ENCODE measurements around the gene CDK16.

CDK16 gene

GRCh38 chrX:47172549-47172948 lies 45.9 kb upstream of the CDK16 start:
- no peak for TF ChIP-seq CTCF (IDR thresholded peaks at IDR 0.05; ENCODE audit: control extremely low read depth, extremely low read depth, low read depth, missing control alignments)
- POLR2A ChIA-PET, result no interaction called here
- CTCF ChIA-PET, result interaction anchor here (1.3 kb wide), 1 partner anchor 27 kb away, joined by 3 read pairs; the partner anchor contains the start of gene RBM10
- DNase-seq (ENCODE audit: extremely low spot score), result no peak

GRCh38 chrX:47172971-47173792 lies 45.3 kb upstream of the CDK16 start:
- no peak for DNase-seq (ENCODE audit: extremely low spot score)
- POLR2A ChIA-PET, result no interaction called here
- CTCF ChIA-PET, result no interaction called here
- no peak for TF ChIP-seq CTCF (IDR thresholded peaks at IDR 0.05; ENCODE audit: control extremely low read depth, extremely low read depth, low read depth, missing control alignments)

- CTCF ChIA-PET, result no interaction called here
- TF ChIP-seq CTCF (IDR thresholded peaks at IDR 0.05; ENCODE audit: control extremely low read depth, extremely low read depth, low read depth, missing control alignments), result no peak
- POLR2A ChIA-PET, result no interaction called here
- no peak for DNase-seq (ENCODE audit: extremely low spot score)
Observed at GRCh38 chrX:47174376-47174775, 44.1 kb upstream of the CDK16 start.

GRCh38 chrX:47174846-47175587 lies 43.5 kb upstream of the CDK16 start:
- no peak for DNase-seq (ENCODE audit: extremely low spot score)
- ChIA-PET CTCF (no interaction called here), POLR2A (no interaction called here)
- no peak for TF ChIP-seq CTCF (IDR thresholded peaks at IDR 0.05; ENCODE audit: control extremely low read depth, extremely low read depth, low read depth, missing control alignments)

- POLR2A ChIA-PET, result no interaction called here
- DNase-seq (ENCODE audit: extremely low spot score), result no peak
- CTCF ChIA-PET, result no interaction called here
- no peak for TF ChIP-seq CTCF (IDR thresholded peaks at IDR 0.05; ENCODE audit: control extremely low read depth, extremely low read depth, low read depth, missing control alignments)
Observed at GRCh38 chrX:47175588-47175980, 42.9 kb upstream of the CDK16 start.

GRCh38 chrX:47176101-47176740 lies 42.3 kb upstream of the CDK16 start:
- POLR2A ChIA-PET, result no interaction called here
- CTCF ChIA-PET, result no interaction called here
- TF ChIP-seq CTCF (IDR thresholded peaks at IDR 0.05; ENCODE audit: control extremely low read depth, extremely low read depth, low read depth, missing control alignments), result no peak
- DNase-seq (ENCODE audit: extremely low spot score), result no peak
